NT2/D1 (cell line): ENCODE measurements around the gene OOSP3.
"Not testable (repeated sequence)": the region's sequence is repeated elsewhere in the genome, so short reads cannot be mapped to it uniquely, and the experiment has no call there.

Experiments used
- DNase-seq: peaks from one replicate; pipeline ENCODE4 v3.0.0-alpha.2; 2011; ENCODE audit warnings: low read depth, low spot score
- H3K27me3 ChIP-seq: 2 replicates; pipeline ENCODE4 v1.6.0; 2011; ENCODE audit warnings: mild to moderate bottlenecking; ENCODE audit not compliant: insufficient read length, insufficient read depth
- H3K36me3 ChIP-seq: 2 replicates; pipeline ENCODE4 v1.6.1; 2011; ENCODE audit warnings: mild to moderate bottlenecking, low read length, mixed read lengths; ENCODE audit not compliant: insufficient read depth, insufficient read length
- H3K4me1 ChIP-seq: 2 replicates; pipeline ENCODE4 v1.5.1; 2011; ENCODE audit not compliant: insufficient read depth, insufficient read length
- H3K4me3 ChIP-seq: 2 replicates; pipeline ENCODE4 v1.5.1; 2011; ENCODE audit warnings: low read depth; ENCODE audit not compliant: insufficient read length
- H3K9ac ChIP-seq: 2 replicates; pipeline ENCODE4 v1.6.0; 2011; ENCODE audit warnings: low read depth; ENCODE audit not compliant: insufficient read length
- H3K9me3 ChIP-seq: 2 replicates; pipeline ENCODE4 v1.5.1; 2011; ENCODE audit warnings: mild to moderate bottlenecking, low read length; ENCODE audit not compliant: insufficient read depth
- SUZ12 ChIP-seq: IDR thresholded peaks from 2 replicates; pipeline ENCODE4 v1.6.1; 2011; ENCODE audit not compliant: insufficient read length, insufficient read depth; ENCODE audit errors: extremely low read depth
- YY1 ChIP-seq: IDR thresholded peaks from 2 replicates; pipeline ENCODE4 v1.6.1; 2011; ENCODE audit not compliant: insufficient read length, insufficient read depth
- ZNF274 ChIP-seq: IDR thresholded peaks from 2 replicates; pipeline ENCODE4 v1.6.1; 2011; ENCODE audit warnings: mild to moderate bottlenecking, low read depth, low read length

OOSP3 gene

DNA sequence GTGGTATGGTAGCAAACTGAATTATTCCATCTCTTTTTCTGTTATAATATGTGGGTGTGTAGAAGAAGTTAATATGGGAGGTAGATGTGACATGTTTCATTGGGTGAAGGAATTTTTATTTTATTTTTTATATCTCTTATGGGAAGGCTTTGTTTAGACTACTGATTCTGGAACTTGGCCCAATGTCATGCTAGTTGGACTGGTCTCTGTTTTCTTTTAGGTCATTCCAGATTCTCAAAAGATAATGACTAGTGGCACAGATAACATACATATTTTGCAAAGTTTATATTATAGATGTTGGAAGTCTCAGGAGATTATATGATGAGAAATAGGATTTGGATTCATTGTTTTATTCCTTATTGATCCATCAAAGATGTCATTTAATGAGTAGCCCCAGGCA is 1.3 kb upstream of the OOSP3 start:
- Histone ChIP-seq H3K9ac (no peak overlapping the region), H3K36me3 (no peaks in the 10 kb centered on the region), H3K4me3 (no peak overlapping the region), H3K9me3 (no peaks in the 10 kb centered on the region), H3K4me1 (no peaks in the 10 kb centered on the region), H3K27me3 (no peaks in the 10 kb centered on the region)
- DNase-seq = no peak
- TF ChIP-seq SUZ12 = no peak
- no peak for TF ChIP-seq ZNF274
- no peak for TF ChIP-seq YY1

- no peak overlapping the region for H3K9ac ChIP-seq
- H3K4me1 ChIP-seq = no peaks in the 10 kb centered on the region
- TF ChIP-seq SUZ12 (no peak), YY1 (no peak), ZNF274 (no peak)
- H3K36me3 ChIP-seq = no peaks in the 10 kb centered on the region
- H3K9me3 ChIP-seq = no peaks in the 10 kb centered on the region
- no peaks in the 10 kb centered on the region for H3K27me3 ChIP-seq
- H3K4me3 ChIP-seq = no peak overlapping the region
- no peak for DNase-seq
Measured at GRCh38 chr11:59877784-59878183, 798 bp upstream of the OOSP3 start.

GRCh38 chr11:59879567-59879966 is 985 bp downstream of the OOSP3 start:
- Histone ChIP-seq H3K9me3 (no peaks in the 10 kb centered on the region), H3K9ac (no peak overlapping the region), H3K27me3 (no peaks in the 10 kb centered on the region), H3K4me3 (no peak overlapping the region), H3K36me3 (no peaks in the 10 kb centered on the region), H3K4me1 (no peaks in the 10 kb centered on the region)
- TF ChIP-seq ZNF274 (no peak), YY1 (no peak), SUZ12 (no peak)
- DNase-seq = no peak

DNA sequence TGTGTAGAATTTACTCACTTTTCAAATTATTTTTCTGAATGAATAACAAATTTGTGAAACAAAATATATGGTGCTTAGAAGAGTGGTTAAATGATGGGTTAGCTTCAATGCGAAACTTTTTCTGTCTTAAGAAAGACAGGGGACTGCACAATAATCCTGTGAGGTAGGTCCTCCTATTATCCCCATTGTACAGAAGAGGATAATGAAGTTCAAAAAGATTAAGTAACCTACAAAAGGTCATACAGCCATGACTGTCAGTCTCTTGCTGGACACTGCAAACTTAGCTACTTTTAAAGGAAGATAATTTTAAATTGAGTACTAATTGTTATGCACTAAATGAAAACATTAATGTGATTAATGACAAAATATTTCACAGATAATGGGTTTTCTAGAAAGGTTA is 5.0 kb downstream of the OOSP3 start:
- Histone ChIP-seq H3K4me3 (no peak overlapping the region), H3K27me3 (no peaks in the 10 kb centered on the region), H3K36me3 (no peaks in the 10 kb centered on the region), H3K9me3 (no peaks in the 10 kb centered on the region), H3K9ac (no peak overlapping the region), H3K4me1 (no peaks in the 10 kb centered on the region)
- TF ChIP-seq ZNF274 = no peak
- TF ChIP-seq SUZ12 = no peak
- TF ChIP-seq YY1 = no peak
- no peak for DNase-seq

GRCh38 chr11:59887156-59887555 is 8.6 kb downstream of the OOSP3 start:
- H3K9ac ChIP-seq, H3K9me3 ChIP-seq, H3K4me1 ChIP-seq, H3K36me3 ChIP-seq, DNase-seq, H3K4me3 ChIP-seq, H3K27me3 ChIP-seq: not testable (repeated sequence)

- Histone ChIP-seq H3K4me3 (no peak overlapping the region), H3K36me3 (no peaks in the 10 kb centered on the region), H3K4me1 (peaks cover 3% of the 10 kb centered on the region), H3K9me3 (0 out of 2 replicates have a peak, but pooled peaks cover 3% of the 10 kb centered on the region), H3K9ac (no peak overlapping the region), H3K27me3 (no peaks in the 10 kb centered on the region)
- TF ChIP-seq ZNF274 = no peak
- peak; percentile 42 for DNase-seq
Measured at GRCh38 chr11:59891781-59892181, 13.2 kb downstream of the OOSP3 start.

DNA sequence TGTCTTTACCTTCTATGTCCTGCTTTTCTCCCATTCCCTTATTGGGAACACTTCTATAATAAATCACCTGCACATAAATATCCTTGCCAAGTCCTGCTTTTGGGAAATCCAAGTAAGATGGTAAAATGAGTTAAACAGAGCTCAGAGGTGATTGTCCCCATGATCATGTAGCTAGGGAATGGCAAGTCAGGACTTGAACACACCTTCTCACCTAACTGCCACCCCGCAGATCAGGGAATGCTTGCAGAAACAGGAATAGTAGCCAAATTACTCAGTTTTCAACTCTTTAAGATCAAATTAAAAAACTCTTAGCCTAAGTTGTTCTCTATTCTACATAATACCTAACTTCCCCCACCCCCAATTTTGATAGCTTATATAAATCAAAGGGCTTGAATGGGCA is 16.0 kb downstream of the OOSP3 start:
- no peak overlapping the region for H3K9ac ChIP-seq

GRCh38 chr11:59898046-59898445 is 19.5 kb downstream of the OOSP3 start:
- Histone ChIP-seq H3K4me1 (no peaks in the 10 kb centered on the region), H3K4me3 (no peak overlapping the region), H3K9me3 (no peaks in the 10 kb centered on the region), H3K36me3 (no peaks in the 10 kb centered on the region), H3K9ac (no peak overlapping the region), H3K27me3 (no peaks in the 10 kb centered on the region)
- DNase-seq = no peak
- TF ChIP-seq ZNF274 = no peak
- no peak for TF ChIP-seq SUZ12
- no peak for TF ChIP-seq YY1

More for the DNA sequence above, 16.0 kb downstream of the OOSP3 start:
- H3K4me1 ChIP-seq = peaks cover 3% of the 10 kb centered on the region
- H3K27me3 ChIP-seq = no peaks in the 10 kb centered on the region
- TF ChIP-seq YY1 (no peak), SUZ12 (no peak), ZNF274 (no peak)
- H3K36me3 ChIP-seq = no peaks in the 10 kb centered on the region
- H3K4me3 ChIP-seq = no peak overlapping the region
- 0 out of 2 replicates have a peak, but pooled peaks cover 3% of the 10 kb centered on the region for H3K9me3 ChIP-seq
- DNase-seq = no peak
